NCI-H82 (cell line): ENCODE measurements around the gene RAG1.
"Not testable (repeated sequence)": the region's sequence is repeated elsewhere in the genome, so short reads cannot be mapped to it uniquely, and the experiment has no call there.

Source experiments
- DNase-seq: peaks from one replicate; lab custom pipeline; 2025; lab: John Stamatoyannopoulos, UW

RAG1 gene

DNA sequence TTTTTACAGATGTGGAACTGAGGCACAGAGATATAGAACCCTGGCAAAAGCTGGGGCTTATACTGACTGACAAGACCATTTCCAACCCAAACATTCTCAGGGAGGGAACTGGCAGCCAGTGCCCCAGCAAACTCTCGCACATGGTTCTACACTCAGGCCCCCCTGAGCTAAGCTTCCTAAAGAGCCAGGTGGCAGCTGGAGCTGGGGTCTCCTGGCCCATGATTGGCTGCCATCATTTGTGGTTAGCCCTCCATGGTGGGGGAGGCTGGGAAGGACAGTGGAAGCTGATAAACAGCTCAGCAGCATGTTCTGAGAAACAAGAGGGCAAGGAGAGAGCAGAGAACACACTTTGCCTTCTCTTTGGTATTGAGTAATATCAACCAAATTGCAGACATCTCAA is at the start of gene RAG1:
TSS of gene RAG1 (plus strand) at position 314 of the 400 bp plus-strand sequence. CDS start 5,298 bp downstream, outside the sequence.
- peak; percentile 61 for DNase-seq

- no peak for DNase-seq
Measured at GRCh38 chr11:36530840-36531239, 37.0 kb upstream of the RAG1 start.

GRCh38 chr11:36532941-36533601 is 34.7 kb upstream of the RAG1 start:
- DNase-seq, result peak; percentile 2

GRCh38 chr11:36534276-36534840 is 33.4 kb upstream of the RAG1 start:
- DNase-seq, result no peak

DNA sequence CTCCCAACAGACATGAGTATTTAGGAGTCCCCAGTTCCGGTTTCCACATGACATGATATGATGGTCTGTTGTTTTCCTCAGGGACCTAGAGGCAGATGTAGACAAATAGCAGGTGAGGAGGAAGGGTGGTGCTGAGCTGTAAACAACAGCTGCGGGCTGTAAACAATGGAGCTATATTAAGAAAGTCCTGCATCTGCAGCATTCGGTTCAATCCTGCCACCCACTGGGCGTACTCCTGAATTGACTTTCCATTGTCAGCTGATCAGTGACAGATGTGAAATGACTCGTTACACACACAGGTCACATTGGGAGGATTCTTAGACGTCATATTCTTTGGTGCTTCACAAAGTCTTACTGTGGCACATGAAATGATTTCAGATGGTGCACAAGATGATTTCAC is 26.8 kb upstream of the RAG1 start:
- DNase-seq, result peak; percentile 85

DNA sequence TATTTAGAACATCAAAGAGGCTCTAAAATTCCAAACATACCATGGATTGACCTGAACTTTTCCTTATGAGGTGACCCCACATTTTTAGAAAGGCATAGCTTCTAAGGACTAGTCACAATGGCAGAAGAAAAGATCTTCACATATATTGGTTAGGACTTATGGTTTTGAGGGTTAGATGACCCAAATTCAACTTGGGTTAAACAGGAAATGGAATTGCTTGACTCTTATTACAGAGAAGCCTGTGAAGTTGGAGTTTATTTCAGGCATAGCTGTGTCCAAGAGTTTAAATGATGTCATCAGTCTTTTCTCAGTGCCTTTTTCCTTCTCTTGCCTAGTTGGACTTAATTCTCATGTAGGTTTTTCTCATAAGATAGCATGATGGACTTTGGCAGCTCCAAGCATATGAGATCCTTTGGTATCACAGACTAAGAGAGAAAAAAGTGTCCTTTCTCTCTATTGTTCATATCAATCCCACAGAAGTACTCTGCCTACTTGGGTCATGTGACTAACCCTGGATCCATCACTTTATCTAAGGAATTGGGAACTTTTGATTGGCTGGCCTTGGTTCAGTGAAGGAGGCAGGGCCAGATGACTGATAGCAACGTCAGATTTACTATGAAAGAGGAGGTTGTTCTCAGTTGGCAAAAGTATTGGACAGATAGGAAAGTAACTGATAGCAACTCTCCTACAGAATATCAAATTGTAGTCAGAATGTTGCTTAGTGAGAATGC is 17.3 kb upstream of the RAG1 start:
- no peak for DNase-seq

DNA sequence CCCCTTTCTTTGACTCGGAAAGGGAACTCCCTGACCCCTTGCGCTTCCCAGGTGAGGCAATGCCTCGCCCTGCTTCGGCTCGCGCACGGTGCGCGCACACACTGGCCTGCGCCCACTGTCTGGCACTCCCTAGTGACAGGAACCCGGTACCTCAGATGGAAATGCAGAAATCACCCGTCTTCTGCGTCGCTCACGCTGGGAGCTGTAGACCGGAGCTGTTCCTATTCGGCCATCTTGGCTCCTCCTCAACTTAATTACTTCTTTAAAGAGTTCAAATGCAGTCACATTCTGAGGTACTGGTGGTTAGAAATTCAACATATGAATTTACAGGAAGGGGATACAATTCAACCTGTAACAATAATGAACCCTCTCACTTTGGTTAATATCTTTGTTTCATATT is 10.4 kb upstream of the RAG1 start:
- DNase-seq, result not testable (repeated sequence)

DNA sequence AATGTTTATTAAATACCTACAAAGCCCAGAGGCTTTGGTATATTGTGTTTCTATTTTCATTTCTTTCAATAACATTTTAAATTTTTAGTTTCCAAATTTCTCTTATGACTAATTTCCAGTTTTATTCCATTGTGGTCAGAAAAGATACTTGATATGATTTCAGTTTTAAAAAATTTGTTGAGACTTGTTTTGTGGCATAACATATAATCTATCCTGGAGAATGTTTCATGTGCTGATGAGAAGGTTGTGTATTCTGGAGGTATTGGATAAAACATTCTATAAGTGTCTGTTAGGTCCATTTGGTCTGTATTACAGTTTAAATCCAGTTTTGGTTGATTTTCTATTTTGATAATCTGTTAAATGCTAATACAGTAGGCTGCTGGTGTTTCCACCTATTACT is 9.8 kb upstream of the RAG1 start:
- DNase-seq, result no peak

DNA sequence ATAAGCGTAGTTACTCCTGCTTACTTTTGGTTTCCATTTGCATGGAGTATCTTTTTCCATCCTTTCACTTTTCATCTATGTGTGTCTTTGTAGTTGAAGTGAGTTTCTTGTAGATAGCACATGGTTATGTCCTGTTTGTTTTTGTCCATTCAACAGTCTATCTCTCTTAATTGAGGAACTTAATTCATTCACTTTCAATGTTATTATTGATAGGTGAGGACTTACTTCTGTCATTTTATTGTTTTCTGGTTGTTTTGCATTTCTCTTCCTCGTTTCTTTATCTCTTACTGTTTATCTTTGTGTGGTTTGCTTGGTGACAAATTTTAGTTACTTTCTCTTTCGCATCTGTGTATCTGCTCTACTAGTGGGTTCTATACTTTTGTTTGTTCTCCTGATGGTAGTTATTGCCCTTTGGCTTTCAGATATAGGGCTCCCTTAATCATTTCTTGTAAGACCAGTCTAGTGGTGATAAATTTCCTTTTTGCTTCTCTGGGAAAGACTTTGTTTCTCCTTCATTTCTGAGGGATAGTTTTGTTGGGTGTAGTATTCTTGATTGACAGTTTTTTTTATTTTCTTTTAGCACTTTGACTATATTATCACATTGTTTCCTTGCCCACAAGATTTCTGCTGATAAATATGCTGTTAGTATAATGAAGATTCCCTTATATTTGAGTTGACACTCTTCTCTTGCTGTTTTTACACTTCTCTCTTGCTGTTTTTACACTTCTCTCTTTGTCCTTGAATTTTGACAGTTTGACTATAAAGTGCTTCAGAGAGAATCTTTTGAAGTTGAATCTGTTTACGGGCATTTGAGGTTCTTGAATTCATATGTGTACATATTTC is 9.0 kb upstream of the RAG1 start:
- no peak for DNase-seq

GRCh38 chr11:36564376-36565030 is 3.3 kb upstream of the RAG1 start:
- DNase-seq, result peak; percentile 82

DNA sequence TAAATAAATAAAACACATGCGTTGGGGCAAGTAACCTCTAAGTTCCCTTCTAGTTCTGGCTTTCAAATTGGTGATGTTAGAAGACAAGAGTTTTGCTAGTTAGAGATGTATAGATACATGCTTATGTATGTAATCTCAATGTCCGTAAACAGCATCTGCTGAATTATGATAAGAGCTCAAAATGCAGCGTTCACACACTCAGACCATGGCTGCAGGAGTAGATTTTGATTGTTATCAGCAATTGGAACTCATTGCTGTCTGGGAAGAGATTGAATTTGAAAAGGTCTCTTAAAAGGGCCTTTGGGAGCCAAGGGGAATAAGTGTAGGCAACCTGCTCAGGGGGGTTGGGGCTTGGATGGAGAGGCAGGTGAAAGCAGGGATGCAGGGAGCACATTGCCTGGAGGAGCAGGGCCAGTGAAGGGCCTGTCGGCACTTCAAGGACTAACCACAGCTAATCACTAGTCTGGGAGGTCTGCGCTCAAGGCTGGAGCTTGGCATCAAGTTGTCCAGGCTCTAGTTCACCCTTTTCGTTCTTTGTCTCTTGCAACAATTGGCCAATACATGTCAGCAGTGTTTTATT is 2.7 kb upstream of the RAG1 start:
- DNase-seq, result peak; percentile 19

- DNase-seq, result peak; percentile 20
Measured at GRCh38 chr11:36566407-36567053, 1.3 kb upstream of the RAG1 start.

DNA sequence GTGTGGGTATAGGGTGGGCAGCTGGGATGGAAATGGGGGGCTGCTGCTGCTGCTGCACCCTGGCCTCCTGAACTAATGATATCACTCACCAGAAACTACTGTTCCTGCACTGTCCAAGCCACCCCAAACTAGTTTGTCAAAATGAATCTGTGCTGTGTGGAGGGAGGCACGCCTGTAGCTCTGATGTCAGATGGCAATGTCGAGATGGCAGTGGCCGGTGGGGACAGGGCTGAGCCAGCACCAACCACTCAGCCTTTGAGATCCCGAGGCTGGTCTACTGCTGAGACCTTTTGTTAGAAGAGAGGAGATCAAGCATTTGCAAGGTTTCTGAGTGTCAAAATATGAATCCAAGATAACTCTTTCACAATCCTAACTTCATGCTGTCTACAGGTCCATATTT is 1.3 kb downstream of the RAG1 start:
- no peak for DNase-seq

DNA sequence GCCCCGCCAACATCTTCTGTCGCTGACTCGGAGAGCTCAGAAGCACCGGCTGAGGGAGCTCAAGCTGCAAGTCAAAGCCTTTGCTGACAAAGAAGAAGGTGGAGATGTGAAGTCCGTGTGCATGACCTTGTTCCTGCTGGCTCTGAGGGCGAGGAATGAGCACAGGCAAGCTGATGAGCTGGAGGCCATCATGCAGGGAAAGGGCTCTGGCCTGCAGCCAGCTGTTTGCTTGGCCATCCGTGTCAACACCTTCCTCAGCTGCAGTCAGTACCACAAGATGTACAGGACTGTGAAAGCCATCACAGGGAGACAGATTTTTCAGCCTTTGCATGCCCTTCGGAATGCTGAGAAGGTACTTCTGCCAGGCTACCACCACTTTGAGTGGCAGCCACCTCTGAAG is 6.7 kb downstream of the RAG1 start:
- no peak for DNase-seq

DNA sequence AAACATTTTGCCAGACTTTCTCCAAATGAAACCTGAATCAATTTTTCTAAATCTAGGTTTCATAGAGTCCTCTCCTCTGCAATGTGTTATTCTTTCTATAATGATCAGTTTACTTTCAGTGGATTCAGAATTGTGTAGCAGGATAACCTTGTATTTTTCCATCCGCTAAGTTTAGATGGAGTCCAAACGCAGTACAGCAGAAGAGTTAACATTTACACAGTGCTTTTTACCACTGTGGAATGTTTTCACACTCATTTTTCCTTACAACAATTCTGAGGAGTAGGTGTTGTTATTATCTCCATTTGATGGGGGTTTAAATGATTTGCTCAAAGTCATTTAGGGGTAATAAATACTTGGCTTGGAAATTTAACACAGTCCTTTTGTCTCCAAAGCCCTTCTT is 9.6 kb downstream of the RAG1 start:
- no peak for DNase-seq

DNA sequence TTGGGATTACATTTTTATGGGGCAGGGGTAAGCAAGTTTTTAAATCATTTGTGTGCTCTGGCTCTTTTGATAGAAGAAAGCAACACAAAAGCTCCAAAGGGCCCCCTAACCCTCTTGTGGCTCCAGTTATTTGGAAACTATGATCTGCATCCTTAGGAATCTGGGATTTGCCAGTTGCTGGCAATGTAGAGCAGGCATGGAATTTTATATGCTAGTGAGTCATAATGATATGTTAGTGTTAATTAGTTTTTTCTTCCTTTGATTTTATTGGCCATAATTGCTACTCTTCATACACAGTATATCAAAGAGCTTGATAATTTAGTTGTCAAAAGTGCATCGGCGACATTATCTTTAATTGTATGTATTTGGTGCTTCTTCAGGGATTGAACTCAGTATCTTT is 10.1 kb downstream of the RAG1 start:
- DNase-seq, result peak; percentile 39

GRCh38 chr11:36578458-36578857 is 10.7 kb downstream of the RAG1 start:
- DNase-seq, result peak; percentile 91

- DNase-seq, result no peak
Measured at GRCh38 chr11:36581536-36581935, 13.7 kb downstream of the RAG1 start.

- no peak for DNase-seq
Measured at GRCh38 chr11:36583667-36584066, 15.9 kb downstream of the RAG1 start.

DNA sequence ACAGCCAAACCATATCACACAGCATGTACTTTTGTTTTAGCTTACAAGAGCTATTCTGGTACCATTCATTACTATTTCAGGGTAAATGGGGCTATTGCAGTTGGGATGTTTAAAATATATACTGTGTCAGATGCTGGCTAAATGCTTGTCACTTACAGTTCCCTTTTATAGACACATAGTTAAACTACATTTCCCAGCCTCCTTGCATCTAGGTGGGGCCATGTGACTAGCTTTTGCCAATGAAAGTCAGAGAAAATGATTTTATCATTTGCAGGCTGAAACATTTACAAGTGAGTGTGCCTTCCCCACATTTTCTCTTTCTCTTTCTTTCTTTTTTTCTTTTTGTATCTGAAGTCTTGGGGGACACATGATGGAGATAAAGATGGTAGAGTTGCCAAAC is 18.7 kb downstream of the RAG1 start:
- DNase-seq, result no peak

DNA sequence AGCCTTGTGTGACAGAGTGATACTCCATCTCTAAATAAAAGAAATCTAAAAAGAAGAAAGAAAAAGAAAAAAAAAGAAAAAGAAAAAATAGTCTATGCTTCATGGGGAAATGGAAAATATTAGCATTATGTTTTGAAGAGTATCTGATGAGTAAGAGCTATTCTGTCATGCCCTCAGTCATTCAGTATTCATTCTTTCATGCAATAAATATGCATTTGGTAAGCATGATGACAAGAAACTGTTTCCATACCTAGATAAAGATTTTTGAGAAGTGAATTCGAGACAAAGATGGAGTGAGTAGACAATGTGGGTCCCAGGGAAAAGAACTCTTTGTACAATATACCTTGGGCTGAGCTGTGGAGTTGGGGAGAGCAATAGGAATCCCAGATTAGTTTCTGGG is 20.3 kb downstream of the RAG1 start:
- no peak for DNase-seq
